K562 (cell line): ENCODE data around the gene CDC42SE2.

ENCODE experiments used
- BRD4 ChIP-seq: fragments of 200-600 bp; sonication (generic); IDR thresholded peaks from 2 replicates; pipeline ENCODE4 v1.6.1; 2017; ENCODE audit warnings: inconsistent platforms
- CBFB ChIP-seq: sonication (generic); formaldehyde crosslinking; IDR thresholded peaks from 2 replicates; pipeline ENCODE4 v1.4.0; 2020; ENCODE audit warnings: mild to moderate bottlenecking, missing genetic modification reagents
- RBM39 ChIP-seq: fragments of 200-400 bp; formaldehyde crosslinking; optimal IDR thresholded peaks from 2 replicates; pipeline ENCODE3; 2018; ENCODE audit warnings: low read depth, low read length
- SMARCA4 ChIP-seq: fragments of 450-650 bp; IDR thresholded peaks from 2 replicates; pipeline ENCODE4 v1.6.1; 2016
- TF ChIP-seq, protein P1 (sequence below), 3 experiments: fragments of 200-800 bp in 1 of 3; sonication (Bioruptor generic) in 1 of 3; sonication (generic) in 1 of 3; formaldehyde crosslinking in 1 of 3; IDR thresholded peaks; 2 replicates each; pipeline versions ENCODE4 v1.6.1 to v1.8.0; 2016 to 2022; ENCODE audit warnings: mild to moderate bottlenecking in 2 of 3, missing compliant biosample characterization in 2 of 3, missing genetic modification characterization in 2 of 3, missing genetic modification reagents in 1 of 3
- TF ChIP-seq, protein P2 (sequence below): sonication (generic); formaldehyde crosslinking; IDR thresholded peaks from 2 replicates; pipeline ENCODE4 v1.8.1; 2023; ENCODE audit warnings: mild to moderate bottlenecking, missing genetic modification reagents, moderate library complexity
- TF ChIP-seq, protein P3 (sequence below), 3 experiments: IDR thresholded peaks in 2 of 3; conservative IDR thresholded peaks in 1 of 3; 2 replicates each; pipeline ENCODE4 v1.5.1; 2011 to 2012; ENCODE audit warnings: low read length in 3 of 3, mild to moderate bottlenecking in 3 of 3, control low read depth in 2 of 3, improper control_type of control experiment in 1 of 3, inconsistent platforms in 1 of 3, low read depth in 1 of 3, mixed read lengths in 1 of 3, moderate library complexity in 1 of 3; ENCODE audit not compliant: insufficient read depth in 2 of 3

GRCh38 chr5:131400585-131400984 lies 136.7 kb downstream of the CDC42SE2 start:
- TF ChIP-seq, protein P1, sequence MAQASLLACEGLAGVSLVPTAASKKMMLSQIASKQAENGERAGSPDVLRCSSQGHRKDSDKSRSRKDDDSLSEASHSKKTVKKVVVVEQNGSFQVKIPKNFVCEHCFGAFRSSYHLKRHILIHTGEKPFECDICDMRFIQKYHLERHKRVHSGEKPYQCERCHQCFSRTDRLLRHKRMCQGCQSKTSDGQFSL (CRISPR knock-in tag; IDR thresholded peaks at IDR 0.05), result no peak
- TF ChIP-seq, protein P1 (tag; IDR thresholded peaks at IDR 0.05), result no peak
- TF ChIP-seq, protein P2, sequence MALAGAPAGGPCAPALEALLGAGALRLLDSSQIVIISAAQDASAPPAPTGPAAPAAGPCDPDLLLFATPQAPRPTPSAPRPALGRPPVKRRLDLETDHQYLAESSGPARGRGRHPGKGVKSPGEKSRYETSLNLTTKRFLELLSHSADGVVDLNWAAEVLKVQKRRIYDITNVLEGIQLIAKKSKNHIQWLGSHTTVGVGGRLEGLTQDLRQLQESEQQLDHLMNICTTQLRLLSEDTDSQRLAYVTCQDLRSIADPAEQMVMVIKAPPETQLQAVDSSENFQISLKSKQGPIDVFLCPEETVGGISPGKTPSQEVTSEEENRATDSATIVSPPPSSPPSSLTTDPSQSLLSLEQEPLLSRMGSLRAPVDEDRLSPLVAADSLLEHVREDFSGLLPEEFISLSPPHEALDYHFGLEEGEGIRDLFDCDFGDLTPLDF (CRISPR knock-in tag), result no peak
- no peak for TF ChIP-seq CBFB (CRISPR knock-in tag)
- TF ChIP-seq SMARCA4, result no peak
- TF ChIP-seq BRD4, result no peak
- TF ChIP-seq, protein P3, sequence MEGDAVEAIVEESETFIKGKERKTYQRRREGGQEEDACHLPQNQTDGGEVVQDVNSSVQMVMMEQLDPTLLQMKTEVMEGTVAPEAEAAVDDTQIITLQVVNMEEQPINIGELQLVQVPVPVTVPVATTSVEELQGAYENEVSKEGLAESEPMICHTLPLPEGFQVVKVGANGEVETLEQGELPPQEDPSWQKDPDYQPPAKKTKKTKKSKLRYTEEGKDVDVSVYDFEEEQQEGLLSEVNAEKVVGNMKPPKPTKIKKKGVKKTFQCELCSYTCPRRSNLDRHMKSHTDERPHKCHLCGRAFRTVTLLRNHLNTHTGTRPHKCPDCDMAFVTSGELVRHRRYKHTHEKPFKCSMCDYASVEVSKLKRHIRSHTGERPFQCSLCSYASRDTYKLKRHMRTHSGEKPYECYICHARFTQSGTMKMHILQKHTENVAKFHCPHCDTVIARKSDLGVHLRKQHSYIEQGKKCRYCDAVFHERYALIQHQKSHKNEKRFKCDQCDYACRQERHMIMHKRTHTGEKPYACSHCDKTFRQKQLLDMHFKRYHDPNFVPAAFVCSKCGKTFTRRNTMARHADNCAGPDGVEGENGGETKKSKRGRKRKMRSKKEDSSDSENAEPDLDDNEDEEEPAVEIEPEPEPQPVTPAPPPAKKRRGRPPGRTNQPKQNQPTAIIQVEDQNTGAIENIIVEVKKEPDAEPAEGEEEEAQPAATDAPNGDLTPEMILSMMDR (IDR thresholded peaks at IDR 0.05 in 2 of 3, conservative IDR thresholded peaks at IDR 0.05 in 1 of 3; ENCODE audit: insufficient read depth in 2 of 3, low read depth in 1 of 3, low read length in 3 of 3), result no peak
- no peak for TF ChIP-seq RBM39
